ENCODE data around the gene UBIAD1. TPM values are rescaled to one million over a fixed set of nuclear protein-coding genes. Genes with fewer than 3 reads are reported as not detected.

Gene UBIAD1
- total and polyA plus RNA-seq, 2 of the 13 experiments (the other 11 are each of a cell fraction or from before 2014, with no cell fraction given), result 16.9 to 20.4 TPM

GRCh38 chr1:11272832-11273594 lies at the start of gene UBIAD1 (continued):
- TF ChIP-seq ZNF160 (CRISPR knock-in tag; IDR thresholded peaks at IDR 0.05) (peak; percentile 47; the same call in 1 of the 2 replicates), E2F5 (CRISPR knock-in tag; conservative IDR thresholded peaks at IDR 0.05) (0 out of 2 replicates have a peak, but pooled peaks have one; percentile 17), NFIB (CRISPR knock-in tag; IDR thresholded peaks at IDR 0.05; ENCODE audit: borderline replicate concordance) (no peak), STAG1 (CRISPR knock-in tag; IDR thresholded peaks at IDR 0.05) (no peak), ZNF83 (CRISPR knock-in tag; IDR thresholded peaks at IDR 0.05; ENCODE audit: borderline replicate concordance) (no peak), AFF4 (CRISPR knock-in tag; IDR thresholded peaks at IDR 0.05) (no peak), NCOA2 (CRISPR knock-in tag; IDR thresholded peaks at IDR 0.05) (no peak), ONECUT2 (CRISPR knock-in tag; IDR thresholded peaks at IDR 0.05) (no peak), AGO1 (IDR thresholded peaks at IDR 0.05; ENCODE audit: low read depth, low read length, poor library complexity, severe bottlenecking) (no peak), IKZF4 (CRISPR knock-in tag; IDR thresholded peaks at IDR 0.05; ENCODE audit: borderline replicate concordance, low read depth, not compliant biosample characterization) (peak; percentile 78), SCMH1 (CRISPR knock-in tag; IDR thresholded peaks at IDR 0.05; ENCODE audit: borderline replicate concordance) (no peak), ZSCAN12 (CRISPR knock-in tag; IDR thresholded peaks at IDR 0.05) (no peak), HOXD1 (CRISPR knock-in tag; IDR thresholded peaks at IDR 0.05) (no peak; the same call in 1 of the 2 replicates), HDAC1 (CRISPR knock-in tag; IDR thresholded peaks at IDR 0.05) (peak; percentile 80), ZNF414 (CRISPR knock-in tag; IDR thresholded peaks at IDR 0.05) (0 out of 2 replicates have a peak, but pooled peaks have one; percentile 30), ZNF788 (CRISPR knock-in tag; IDR thresholded peaks at IDR 0.05; ENCODE audit: borderline replicate concordance) (0 out of 2 replicates have a peak, but pooled peaks have one; percentile 24), ZFAT (CRISPR knock-in tag; conservative IDR thresholded peaks at IDR 0.05) (no peak), CHD4 (IDR thresholded peaks at IDR 0.05; ENCODE audit: borderline replicate concordance, low read length) (no peak), GABPA (IDR thresholded peaks at IDR 0.05; ENCODE audit: low read depth, low read length) (peak; percentile 68), GABPA (CRISPR knock-in tag; IDR thresholded peaks at IDR 0.05; ENCODE audit: low read depth) (peak; percentile 76), ATM (IDR thresholded peaks at IDR 0.05; ENCODE audit: borderline replicate concordance) (no peak), NCOR1 (IDR thresholded peaks at IDR 0.05; ENCODE audit: borderline replicate concordance, low read length) (no peak), ZKSCAN5 (CRISPR knock-in tag; IDR thresholded peaks at IDR 0.05) (no peak), ZFP41 (CRISPR knock-in tag; IDR thresholded peaks at IDR 0.05; ENCODE audit: borderline replicate concordance) (no peak), SSRP1 (CRISPR knock-in tag; IDR thresholded peaks at IDR 0.05) (no peak), MAX (IDR thresholded peaks at IDR 0.05) (peak; percentile 95)

All from HepG2 (cell line).